HepG2 (cell line): ENCODE measurements around the gene CD2. TPM values are rescaled to one million over a fixed set of nuclear protein-coding genes. Genes with fewer than 3 reads are reported as not detected.

Experiments used
- FLYWCH1 ChIP-seq: sonication (generic); formaldehyde crosslinking; IDR thresholded peaks from 2 replicates; pipeline ENCODE4 v1.8.1; 2023; ENCODE audit warnings: mild to moderate bottlenecking, missing genetic modification reagents
- FOXP1 ChIP-seq, 2 experiments: fragments of 450-650 bp in 1 of 2; IDR thresholded peaks; 2 replicates each; pipeline ENCODE4 v1.6.1; 2017 to 2018; ENCODE audit warnings: antibody characterized with exemption in 1 of 2
- HNF4A ChIP-seq: sonication (generic); formaldehyde crosslinking; IDR thresholded peaks from 2 replicates; pipeline ENCODE4 v1.4.0; 2020; ENCODE audit warnings: missing genetic modification reagents
- MIXL1 ChIP-seq: IDR thresholded peaks from 2 replicates; pipeline ENCODE4 v1.6.1; 2016
- NCOR1 ChIP-seq: fragments of 200-600 bp; sonication (generic); IDR thresholded peaks from 2 replicates; pipeline ENCODE4 v1.7.0; 2017; ENCODE audit warnings: antibody characterized with exemption, low read length, borderline replicate concordance
- NFE2 ChIP-seq: sonication (generic); formaldehyde crosslinking; IDR thresholded peaks from 2 replicates; pipeline ENCODE4 v1.4.0; 2020; ENCODE audit warnings: missing genetic modification reagents
- NFKB2 ChIP-seq: sonication (generic); formaldehyde crosslinking; IDR thresholded peaks from 2 replicates; pipeline ENCODE4 v1.4.0; 2020; ENCODE audit warnings: missing genetic modification reagents, borderline replicate concordance
- PHF8 ChIP-seq: sonication (generic); formaldehyde crosslinking; IDR thresholded peaks from 2 replicates; pipeline ENCODE4 v1.5.0; 2020; ENCODE audit warnings: missing genetic modification reagents
- PRDM15 ChIP-seq: sonication (generic); formaldehyde crosslinking; IDR thresholded peaks from 2 replicates; pipeline ENCODE4 v1.4.0; 2020; ENCODE audit warnings: missing genetic modification reagents
- ZNF432 ChIP-seq: sonication (generic); formaldehyde crosslinking; IDR thresholded peaks from 2 replicates; pipeline ENCODE4 v1.5.0; 2020; ENCODE audit warnings: missing genetic modification reagents, mild to moderate bottlenecking, borderline replicate concordance
- ZNF549 ChIP-seq: sonication (generic); formaldehyde crosslinking; IDR thresholded peaks from 2 replicates; pipeline ENCODE4 v1.5.0; 2020; ENCODE audit warnings: missing genetic modification reagents
- ZNF577 ChIP-seq: sonication (generic); formaldehyde crosslinking; IDR thresholded peaks from 2 replicates; pipeline ENCODE4 v1.4.0; 2020; ENCODE audit warnings: mild to moderate bottlenecking, low read depth, missing genetic modification reagents, borderline replicate concordance
- ZNF879 ChIP-seq: sonication (generic); formaldehyde crosslinking; IDR thresholded peaks from 2 replicates; pipeline ENCODE4 v1.8.1; 2023; ENCODE audit warnings: missing genetic modification reagents
- ZZZ3 ChIP-seq: sonication (generic); formaldehyde crosslinking; IDR thresholded peaks from 2 replicates; pipeline ENCODE4 v1.4.0; 2020; ENCODE audit warnings: missing genetic modification reagents, mild to moderate bottlenecking, borderline replicate concordance
- polyA plus RNA-seq, 8 experiments: library from polyadenylated mRNA; depleted of rRNA in 3 of 8; stranded (reverse) in 7 of 8; unstranded in 1 of 8; fragments of >200 nt; fragmentation: Illumina TruSeq in 4 of 8; extraction: Trizol in 4 of 8; gene quantifications; 2 replicates each; pipeline versions ENCODE4 v1.2.1 to v1.2.3, GENCODE V29; 2011 to 2016; ENCODE audit warnings: low read depth in 4 of 8, missing spikeins in 1 of 8, mixed read lengths in 1 of 8; ENCODE audit not compliant: insufficient read depth in 1 of 8
- total RNA-seq, 5 experiments: library from RNA; depleted of rRNA; stranded (reverse); fragments of >200 nt; fragmentation: Illumina TruSeq; extraction: Trizol; gene quantifications; 2 replicates each; pipeline ENCODE4 v1.2.3, GENCODE V29; 2016; ENCODE audit warnings: low read depth in 1 of 5
- TF ChIP-seq, protein P1 (sequence below): sonication (generic); formaldehyde crosslinking; IDR thresholded peaks from 2 replicates; pipeline ENCODE4 v1.5.0; 2020; ENCODE audit warnings: mild to moderate bottlenecking, low read depth, missing genetic modification reagents, borderline replicate concordance

CD2 gene
- total and polyA plus RNA-seq, 2 of the 13 experiments (the other 11 are each of a cell fraction or from before 2014, with no cell fraction given), result not detected

DNA sequence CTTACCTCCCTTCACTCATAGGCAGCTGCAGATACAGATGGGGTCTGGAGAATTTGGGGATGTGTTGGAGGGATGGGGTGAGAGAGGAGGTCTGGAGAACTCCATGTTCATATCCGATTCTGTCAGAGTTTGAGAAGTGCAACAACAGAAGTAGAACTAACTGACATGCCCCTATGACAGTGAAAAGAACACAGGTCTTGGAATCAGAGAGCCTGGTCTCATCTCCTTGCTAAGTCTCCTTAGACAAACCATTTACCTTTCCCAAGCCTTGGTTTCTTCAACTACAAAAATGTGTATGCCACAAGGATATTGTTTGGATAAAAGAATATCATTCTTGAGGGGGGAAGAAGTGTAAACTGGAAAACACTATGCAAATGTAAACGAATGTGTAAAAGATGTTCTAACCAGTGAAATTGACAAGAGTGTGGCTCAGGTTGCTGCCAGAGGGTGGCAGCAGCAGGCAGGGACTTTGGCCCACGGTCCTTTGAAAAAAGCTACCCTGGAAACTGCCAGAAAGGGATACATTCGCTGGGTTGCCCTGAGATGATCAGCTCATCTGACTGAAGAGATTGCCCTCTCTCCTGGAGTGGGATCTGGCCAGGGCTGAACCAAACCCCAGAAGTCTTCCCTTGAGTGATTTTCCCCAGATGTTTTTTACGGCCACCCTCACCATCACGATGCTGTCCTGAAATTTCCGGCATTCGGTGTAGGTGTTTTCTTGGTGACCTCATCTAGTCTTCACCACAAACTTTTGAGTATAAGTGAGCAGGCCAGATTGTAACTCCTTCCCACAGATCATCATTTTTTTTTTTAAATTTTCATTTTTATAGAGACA is 17.0 kb upstream of the CD2 start (continued):
- TF ChIP-seq FLYWCH1 (CRISPR knock-in tag), result no peak
- no peak for TF ChIP-seq NFKB2 (CRISPR knock-in tag)
- TF ChIP-seq ZZZ3 (CRISPR knock-in tag), result no peak
- no peak for TF ChIP-seq ZNF549 (CRISPR knock-in tag)
- no peak for TF ChIP-seq ZNF879 (CRISPR knock-in tag)
- no peak for TF ChIP-seq NCOR1
- TF ChIP-seq HNF4A, result peak; percentile 30; the same call in 1 of the 2 replicates
- no peak for TF ChIP-seq ZNF577
- no peak for TF ChIP-seq PRDM15 (CRISPR knock-in tag)
- no peak for TF ChIP-seq MIXL1 (CRISPR knock-in tag)
- TF ChIP-seq, protein P1, sequence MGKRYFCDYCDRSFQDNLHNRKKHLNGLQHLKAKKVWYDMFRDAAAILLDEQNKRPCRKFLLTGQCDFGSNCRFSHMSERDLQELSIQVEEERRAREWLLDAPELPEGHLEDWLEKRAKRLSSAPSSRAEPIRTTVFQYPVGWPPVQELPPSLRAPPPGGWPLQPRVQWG (CRISPR knock-in tag), result no peak
- TF ChIP-seq FOXP1 (IDR thresholded peaks at IDR 0.05), result no peak
- TF ChIP-seq FOXP1 (CRISPR knock-in tag; IDR thresholded peaks at IDR 0.05), result no peak
- TF ChIP-seq PHF8 (CRISPR knock-in tag), result no peak
- TF ChIP-seq ZNF432 (CRISPR knock-in tag), result no peak
- no peak for TF ChIP-seq NFE2 (CRISPR knock-in tag)
